ENCODE results near the gene GPR152. TPM values are rescaled to one million over a fixed set of nuclear protein-coding genes. Genes with fewer than 3 reads are reported as not detected.

Gene GPR152
- total RNA-seq, 2 donors from 2014 or later, result not detected

DNA sequence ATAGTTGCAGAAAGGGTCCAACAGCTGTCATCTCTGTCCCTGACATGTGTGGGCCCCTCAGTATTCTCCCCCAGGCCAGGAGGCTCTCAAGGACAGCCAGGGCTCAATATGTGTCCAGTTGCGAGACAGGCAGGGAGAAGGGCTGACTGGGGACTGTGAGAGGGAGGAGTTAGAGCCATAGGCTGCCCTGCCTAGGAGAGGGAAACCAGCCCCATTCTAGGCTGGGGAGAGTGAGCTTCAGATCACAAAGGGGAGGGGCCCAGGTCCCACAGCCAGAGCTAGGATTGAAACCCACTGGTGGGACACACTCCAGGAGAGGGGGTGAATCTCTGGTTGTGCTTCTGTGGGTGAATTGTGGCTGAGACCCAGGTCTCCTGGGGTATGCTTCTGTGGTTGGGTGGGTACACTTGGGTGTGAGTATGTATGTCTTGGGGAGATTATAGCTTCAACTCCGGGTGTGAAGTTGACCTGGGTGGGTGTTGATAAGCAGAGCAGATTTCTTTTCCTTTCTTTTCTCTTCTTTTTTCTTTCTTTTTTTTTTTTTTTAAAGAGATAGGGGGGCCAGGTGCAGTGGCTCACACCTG lies 39.2 kb downstream of the GPR152 start:
- TF ChIP-seq POLR2A (IDR thresholded peaks at IDR 0.05), result no peak
- TF ChIP-seq CTCF (IDR thresholded peaks at IDR 0.05), result no peak
- TF ChIP-seq POLR2AphosphoS5 (IDR thresholded peaks at IDR 0.05), result no peak
- intact Hi-C loops (cut with DNase I), result no loop called here
- Histone ChIP-seq H3K27ac (no peak overlapping the region), H3K4me3 (no peak overlapping the region), H3K36me3 (no peaks in the 10 kb centered on the region), H3K9me3 (no peaks in the 10 kb centered on the region), H3K4me1 (replicated peaks) (peaks cover 4% of the 10 kb centered on the region), H3K27me3 (replicated peaks; ENCODE audit: insufficient read depth) (no peaks in the 10 kb centered on the region)
- DNase-seq (ENCODE audit: low spot score), result no peak
- 80% methylated on average over 2 of the region's 2 CpGs for WGBS

GRCh38 chr11:67412495-67413179 lies 39.9 kb downstream of the GPR152 start:
- peaks cover 4% of the 10 kb centered on the region for H3K4me1 ChIP-seq (replicated peaks)
- no peak for TF ChIP-seq POLR2AphosphoS5 (IDR thresholded peaks at IDR 0.05)
- no peak for TF ChIP-seq CTCF (IDR thresholded peaks at IDR 0.05)
- no peaks in the 10 kb centered on the region for H3K36me3 ChIP-seq
- DNase-seq (ENCODE audit: low spot score), result no peak
- intact Hi-C loops (cut with DNase I), result no loop called here
- H3K27ac ChIP-seq, result no peak overlapping the region
- WGBS, result 70% methylated on average over 9 of the region's 9 CpGs
- H3K9me3 ChIP-seq, result no peaks in the 10 kb centered on the region
- H3K27me3 ChIP-seq (replicated peaks; ENCODE audit: insufficient read depth), result no peaks in the 10 kb centered on the region
- H3K4me3 ChIP-seq, result no peak overlapping the region

DNA sequence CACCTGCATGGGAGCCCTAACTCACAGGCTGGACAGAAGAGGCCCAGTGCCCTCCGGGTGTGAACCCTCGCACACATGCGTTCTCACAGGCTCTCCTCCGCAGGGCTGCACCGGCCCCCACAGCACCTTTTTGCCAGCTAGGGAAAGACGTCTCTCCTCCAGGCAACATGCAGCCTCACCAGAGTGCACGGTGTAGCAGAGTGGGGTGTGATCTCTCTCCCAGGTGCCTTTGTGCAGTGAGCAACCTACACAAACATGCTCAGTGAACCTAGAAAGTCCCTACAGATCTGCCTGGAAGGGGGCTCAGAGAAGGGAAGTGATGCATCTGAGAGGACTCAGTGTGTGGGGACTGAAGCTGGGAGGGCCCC lies 40.8 kb downstream of the GPR152 start:
- no peak overlapping the region for H3K27ac ChIP-seq
- TF ChIP-seq POLR2AphosphoS5 (IDR thresholded peaks at IDR 0.05), result no peak
- no peak for TF ChIP-seq CTCF (IDR thresholded peaks at IDR 0.05)
- TF ChIP-seq POLR2A (IDR thresholded peaks at IDR 0.05), result no peak
- H3K27me3 ChIP-seq (replicated peaks; ENCODE audit: insufficient read depth), result no peaks in the 10 kb centered on the region
- no peaks in the 10 kb centered on the region for H3K9me3 ChIP-seq
- 55% methylated on average over 7 of the region's 7 CpGs for WGBS
- intact Hi-C loops (cut with DNase I), result no loop called here
- H3K4me3 ChIP-seq, result no peak overlapping the region
- no peaks in the 10 kb centered on the region for H3K36me3 ChIP-seq
- no peak for DNase-seq (ENCODE audit: low spot score)
- peaks cover 4% of the 10 kb centered on the region for H3K4me1 ChIP-seq (replicated peaks)

DNA sequence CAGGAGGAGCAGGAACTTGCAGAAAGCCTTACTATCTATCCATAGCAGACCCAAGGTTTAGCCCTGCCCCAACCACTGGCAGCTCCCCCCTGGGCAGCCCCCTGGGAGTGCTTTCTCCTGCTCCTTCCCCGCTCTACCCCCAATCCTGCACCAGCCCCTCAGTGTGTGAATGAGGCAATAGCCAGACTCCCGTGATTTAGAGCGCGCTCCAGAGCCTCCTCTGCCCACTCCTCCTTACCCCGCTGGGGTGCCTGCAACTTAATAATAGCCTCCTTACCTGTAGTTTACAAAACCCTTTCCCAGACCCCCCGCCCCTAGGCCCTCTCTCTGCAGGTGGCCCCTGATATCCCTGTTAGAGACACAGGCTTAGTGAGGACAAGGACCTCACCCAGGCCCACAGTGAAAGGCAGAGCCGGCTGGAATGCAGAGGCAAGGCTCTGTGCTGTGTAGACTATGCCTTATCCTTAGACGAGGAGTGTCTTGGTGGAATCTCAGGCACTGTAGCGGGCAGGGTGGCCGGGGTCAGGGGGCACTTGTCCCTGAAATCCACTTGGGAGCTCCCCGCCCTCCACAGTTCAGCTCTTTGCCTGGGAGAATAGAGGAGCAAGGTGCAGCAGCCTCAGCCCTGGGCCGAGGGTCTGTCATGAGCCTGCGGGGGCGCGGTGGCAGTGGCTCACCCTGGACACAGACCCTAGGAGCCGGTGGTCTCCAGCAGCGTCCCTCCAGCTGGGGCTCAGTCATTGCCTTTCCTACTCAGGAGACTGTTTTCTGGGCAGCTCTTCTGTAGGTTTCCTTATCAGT lies 41.3 kb downstream of the GPR152 start:
- WGBS, result 79% methylated on average over 17 of the region's 17 CpGs
- no peaks in the 10 kb centered on the region for H3K36me3 ChIP-seq
- DNase-seq (ENCODE audit: low spot score), result no peak
- H3K4me3 ChIP-seq, result no peak overlapping the region
- no peaks in the 10 kb centered on the region for H3K4me1 ChIP-seq (replicated peaks)
- no peaks in the 10 kb centered on the region for H3K9me3 ChIP-seq
- intact Hi-C loops (cut with DNase I), result no loop called here
- TF ChIP-seq POLR2A (IDR thresholded peaks at IDR 0.05), result no peak
- TF ChIP-seq POLR2AphosphoS5 (IDR thresholded peaks at IDR 0.05), result no peak
- no peaks in the 10 kb centered on the region for H3K27me3 ChIP-seq (replicated peaks; ENCODE audit: insufficient read depth)
- no peak overlapping the region for H3K27ac ChIP-seq

DNA sequence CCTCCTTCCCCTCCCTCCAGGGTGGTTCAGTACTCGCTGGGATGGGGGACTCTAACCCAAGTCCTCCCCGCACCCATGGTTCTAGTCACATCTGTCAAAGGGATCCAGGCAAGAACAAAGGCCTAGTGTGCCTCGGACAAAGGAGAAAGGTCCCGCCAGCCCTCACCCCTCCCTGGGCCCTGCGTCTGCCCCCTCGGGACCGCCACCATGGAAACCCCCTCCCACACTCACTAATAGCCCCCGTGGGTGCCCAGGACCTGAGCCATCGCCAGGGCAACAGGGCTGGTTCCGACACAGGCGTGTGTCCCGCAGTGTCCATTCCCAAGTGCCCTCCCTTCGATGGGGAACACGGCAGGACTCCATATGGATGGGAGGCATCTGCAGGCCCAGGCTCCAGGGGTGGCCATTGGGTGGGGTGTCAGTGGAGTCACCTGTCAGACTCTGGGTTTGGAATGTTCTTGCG lies 42.1 kb downstream of the GPR152 start:
- TF ChIP-seq POLR2AphosphoS5 (IDR thresholded peaks at IDR 0.05), result no peak
- no peak for TF ChIP-seq POLR2A (IDR thresholded peaks at IDR 0.05)
- no peak for TF ChIP-seq CTCF (IDR thresholded peaks at IDR 0.05)
- no peaks in the 10 kb centered on the region for H3K36me3 ChIP-seq
- no peak overlapping the region for H3K27ac ChIP-seq
- no peaks in the 10 kb centered on the region for H3K27me3 ChIP-seq (replicated peaks; ENCODE audit: insufficient read depth)
- no peak overlapping the region for H3K4me3 ChIP-seq
- no peaks in the 10 kb centered on the region for H3K9me3 ChIP-seq
- 54% methylated on average over 15 of the region's 15 CpGs for WGBS
- H3K4me1 ChIP-seq (replicated peaks), result no peaks in the 10 kb centered on the region
- DNase-seq (ENCODE audit: low spot score), result no peak
- intact Hi-C loops (cut with DNase I), result no loop called here
